GM23248 (cell line): Measurements from ENCODE around the gene TCF4. TPM values are rescaled to one million over a fixed set of nuclear protein-coding genes. Genes with fewer than 3 reads are reported as not detected.

Experiments used
- DNase-seq: peaks from one replicate; pipeline ENCODE4 v3.0.0-alpha.2; 2015
- H2AFZ ChIP-seq: fragments of 200-600 bp; sonication (generic); 2 replicates; pipeline ENCODE4 v1.6.1; 2016; ENCODE audit warnings: antibody characterized with exemption
- H3F3A ChIP-seq: fragments of 200-600 bp; sonication (generic); 2 replicates; pipeline ENCODE4 v1.6.1; 2016; ENCODE audit warnings: mild to moderate bottlenecking, antibody characterized with exemption, mixed run types; ENCODE audit not compliant: insufficient read depth
- H3K27ac ChIP-seq: fragments of 200-600 bp; sonication (generic); 2 replicates; pipeline ENCODE4 v1.5.1; 2016; ENCODE audit warnings: mild to moderate bottlenecking
- H3K27me3 ChIP-seq: fragments of 200-600 bp; sonication (generic); replicated peaks from 2 replicates; pipeline ENCODE4 v1.6.1; 2016; ENCODE audit warnings: mild to moderate bottlenecking; ENCODE audit not compliant: insufficient read depth
- H3K36me3 ChIP-seq: fragments of 200-600 bp; sonication (generic); 2 replicates; pipeline ENCODE4 v1.6.1; 2016; ENCODE audit warnings: low read depth, mild to moderate bottlenecking
- H3K4me1 ChIP-seq: fragments of 200-600 bp; sonication (generic); 2 replicates; pipeline ENCODE4 v1.6.1; 2016; ENCODE audit warnings: mild to moderate bottlenecking; ENCODE audit not compliant: insufficient read depth
- H3K4me2 ChIP-seq: fragments of 200-600 bp; sonication (generic); one replicate; pipeline ENCODE4 v1.6.1; 2016; ENCODE audit warnings: mild to moderate bottlenecking; ENCODE audit not compliant: unreplicated experiment
- H3K4me3 ChIP-seq: fragments of 200-600 bp; sonication (generic); 2 replicates; pipeline ENCODE4 v1.5.1; 2016; ENCODE audit warnings: mild to moderate bottlenecking
- H3K79me2 ChIP-seq: fragments of 200-600 bp; sonication (generic); 2 replicates; pipeline ENCODE4 v1.6.1; 2016; ENCODE audit warnings: mild to moderate bottlenecking; ENCODE audit not compliant: insufficient read depth
- H3K9ac ChIP-seq: fragments of 200-600 bp; sonication (generic); 2 replicates; pipeline ENCODE4 v1.6.1; 2016; ENCODE audit warnings: mild to moderate bottlenecking
- H3K9me2 ChIP-seq: fragments of 200-600 bp; sonication (generic); 2 replicates; pipeline ENCODE4 v1.6.1; 2016; ENCODE audit warnings: mixed run types, mild to moderate bottlenecking, moderate library complexity; ENCODE audit not compliant: insufficient read depth
- H3K9me3 ChIP-seq: fragments of 200-600 bp; sonication (generic); one replicate; pipeline ENCODE4 v1.6.1; 2017; ENCODE audit warnings: low read depth
- H4K20me1 ChIP-seq: fragments of 200-600 bp; sonication (generic); 2 replicates; pipeline ENCODE4 v1.6.0; 2016; ENCODE audit not compliant: insufficient read depth
- EZH2 ChIP-seq: fragments of 200-600 bp; sonication (generic); IDR thresholded peaks from 2 replicates; pipeline ENCODE4 v1.6.1; 2018; ENCODE audit warnings: antibody characterized with exemption, mild to moderate bottlenecking; ENCODE audit not compliant: insufficient read depth, poor library complexity, severe bottlenecking
- EZH2phosphoT487 ChIP-seq: fragments of 200-600 bp; sonication (generic); IDR thresholded peaks from 2 replicates; pipeline ENCODE4 v1.6.1; 2018; ENCODE audit warnings: antibody characterized with exemption, moderate library complexity, mild to moderate bottlenecking, low read depth; ENCODE audit not compliant: insufficient read depth
- WGBS, 2 experiments: methylation state at CpG; one replicate each; pipeline ENCODE4 v1.1.6; 2015 to 2017; ENCODE audit warnings: low lambda C conversion rate in 2 of 2, low coverage in 1 of 2; ENCODE audit errors: missing lambda C conversion rate in 2 of 2; 5-methylcytosine and 5-hydroxymethylcytosine counted together
- in situ Hi-C: fragments of 300-500 bp; cut with MboI; formaldehyde crosslinking; loops from 2 replicates; pipeline ENCODE4 v1.15.0; 2020
- polyA plus RNA-seq: library from polyadenylated mRNA; unstranded; fragments of >200 nt; fragmentation: Nextera tagmentation; extraction: Ambion mirVana; gene quantifications from 2 replicates; pipeline ENCODE4 v1.2.1, GENCODE V29; 2016
- total RNA-seq: library from RNA; depleted of rRNA; stranded (reverse); fragments of >200 nt; shearing (Covaris generic); gene quantifications from 2 replicates; pipeline ENCODE4 v1.2.3, GENCODE V29; 2014

The TCF4 gene
- total and polyA plus RNA-seq, 2 experiments from 2014 or later, result 54.5 to 59.3 TPM

GRCh38 chr18:55415258-55415871 is 172.6 kb downstream of the TCF4 start:
- DNase-seq, result peak; percentile 91
- H3K79me2 ChIP-seq, result peaks cover 99% of the 10 kb centered on the region
- H3K4me1 ChIP-seq, result peaks cover 67% of the 10 kb centered on the region
- peaks cover 36% of the 10 kb centered on the region for H3F3A ChIP-seq
- H3K27me3 ChIP-seq, result no peaks in the 10 kb centered on the region
- peak overlapping the region; percentile 56 for H3K4me2 ChIP-seq
- H3K9me3 ChIP-seq, result no peaks in the 10 kb centered on the region
- in situ Hi-C loops, result loop anchor here (5.0 to 25.0 kb wide), 4 partner anchors 167 to 1147 kb away; no protein-coding TSS in a partner anchor
- H3K36me3 ChIP-seq, result no peaks in the 10 kb centered on the region
- H4K20me1 ChIP-seq, result no peaks in the 10 kb centered on the region
- no peak overlapping the region for H3K9ac ChIP-seq
- H2AFZ ChIP-seq, result no peak overlapping the region
- H3K9me2 ChIP-seq, result no peaks in the 10 kb centered on the region
- H3K27ac ChIP-seq, result no peak overlapping the region
- H3K4me3 ChIP-seq, result no peak overlapping the region
- WGBS, 2 experiments, result 3 to 6% methylated on average over 6 of the region's 6 CpGs
- no peak for TF ChIP-seq EZH2phosphoT487

GRCh38 chr18:55414475-55414874 is 173.5 kb downstream of the TCF4 start:
- no peaks in the 10 kb centered on the region for H3K27me3 ChIP-seq
- H3K9me3 ChIP-seq, result no peaks in the 10 kb centered on the region
- no peaks in the 10 kb centered on the region for H4K20me1 ChIP-seq
- H3K4me2 ChIP-seq, result no peak overlapping the region
- peaks cover 100% of the 10 kb centered on the region for H3K79me2 ChIP-seq
- H2AFZ ChIP-seq, result no peak overlapping the region
- H3K27ac ChIP-seq, result peak overlapping the region; percentile 28; the same call in 1 of the 2 replicates
- in situ Hi-C loops, result loop anchor here (10.0 to 25.0 kb wide), 2 partner anchors 370 to 1148 kb away; no protein-coding TSS in a partner anchor
- H3K4me1 ChIP-seq, result peaks cover 60% of the 10 kb centered on the region
- DNase-seq, result no peak
- H3K9me2 ChIP-seq, result no peaks in the 10 kb centered on the region
- H3F3A ChIP-seq, result peaks cover 35% of the 10 kb centered on the region
- no peak overlapping the region for H3K9ac ChIP-seq
- H3K36me3 ChIP-seq, result no peaks in the 10 kb centered on the region
- no peak overlapping the region for H3K4me3 ChIP-seq
- no peak for TF ChIP-seq EZH2
- no peak for TF ChIP-seq EZH2phosphoT487

- H2AFZ ChIP-seq, result no peak overlapping the region
- H3K36me3 ChIP-seq, result no peaks in the 10 kb centered on the region
- peak; percentile 56 for DNase-seq
- peaks cover 52% of the 10 kb centered on the region for H3K4me1 ChIP-seq
- H3K79me2 ChIP-seq, result peaks cover 100% of the 10 kb centered on the region
- no peak overlapping the region for H3K4me3 ChIP-seq
- no peaks in the 10 kb centered on the region for H3K9me3 ChIP-seq
- in situ Hi-C loops, result loop anchor here (10.0 to 25.0 kb wide), 2 partner anchors 371 to 1149 kb away; no protein-coding TSS in a partner anchor
- peaks cover 28% of the 10 kb centered on the region for H3F3A ChIP-seq
- H4K20me1 ChIP-seq, result no peaks in the 10 kb centered on the region
- H3K9ac ChIP-seq, result no peak overlapping the region
- peak overlapping the region; percentile 28; the same call in 1 of the 2 replicates for H3K27ac ChIP-seq
- H3K9me2 ChIP-seq, result no peaks in the 10 kb centered on the region
- TF ChIP-seq EZH2 (no peak), EZH2phosphoT487 (no peak)
- no peaks in the 10 kb centered on the region for H3K27me3 ChIP-seq
- H3K4me2 ChIP-seq, result no peak overlapping the region
- 94 to 96% methylated on average over 1 of the region's 1 CpG for WGBS, 2 experiments
These were observed 174.5 kb downstream of the TCF4 start for GRCh38 chr18:55413474-55413873.

- WGBS, 2 experiments, result 97 to 98% methylated on average over 5 of the region's 5 CpGs
- Histone ChIP-seq H3K27ac (no peak overlapping the region), H3F3A (peaks cover 15% of the 10 kb centered on the region), H2AFZ (no peak overlapping the region), H3K9ac (no peak overlapping the region), H3K27me3 (no peaks in the 10 kb centered on the region), H3K36me3 (no peaks in the 10 kb centered on the region), H3K4me3 (no peak overlapping the region), H3K9me2 (no peaks in the 10 kb centered on the region), H3K9me3 (no peaks in the 10 kb centered on the region), H3K4me1 (peaks cover 26% of the 10 kb centered on the region), H4K20me1 (no peaks in the 10 kb centered on the region), H3K79me2 (peaks cover 99% of the 10 kb centered on the region), H3K4me2 (no peak overlapping the region)
- DNase-seq, result no peak
- in situ Hi-C loops, result loop anchor here (25.0 kb wide), 1 partner anchor 1154 kb away; no protein-coding TSS in a partner anchor
- TF ChIP-seq EZH2 (no peak), EZH2phosphoT487 (no peak)
These were observed 180.0 kb downstream of the TCF4 start for GRCh38 chr18:55407774-55408535.
